Mucosa of stomach (tissue), 1 donor: ENCODE results near the gene HMGN4.

Experiments
- H3K27me3 ChIP-seq: one replicate; pipeline ENCODE4 v1.7.0; 2013; ENCODE audit warnings: mild to moderate bottlenecking, low read length; ENCODE audit not compliant: control insufficient read depth, insufficient read depth
- H3K36me3 ChIP-seq: one replicate; pipeline ENCODE4 v1.7.0; 2013; ENCODE audit warnings: low read length; ENCODE audit not compliant: control insufficient read depth, insufficient read depth
- H3K4me1 ChIP-seq: one replicate; pipeline ENCODE4 v1.7.0; 2013; ENCODE audit warnings: mild to moderate bottlenecking, low read length; ENCODE audit not compliant: control insufficient read depth, insufficient read depth
- H3K4me3 ChIP-seq: one replicate; pipeline ENCODE4 v1.7.0; 2013; ENCODE audit warnings: low read length
- H3K9ac ChIP-seq: one replicate; pipeline ENCODE4 v1.7.0; 2013; ENCODE audit warnings: mild to moderate bottlenecking, low read length, moderate library complexity
- H3K9me3 ChIP-seq: one replicate; pipeline ENCODE4 v1.7.0; 2013; ENCODE audit warnings: mild to moderate bottlenecking, low read length, moderate library complexity; ENCODE audit not compliant: control insufficient read depth
- donor health status: Pancreatic carcinoma.

The HMGN4 gene

DNA sequence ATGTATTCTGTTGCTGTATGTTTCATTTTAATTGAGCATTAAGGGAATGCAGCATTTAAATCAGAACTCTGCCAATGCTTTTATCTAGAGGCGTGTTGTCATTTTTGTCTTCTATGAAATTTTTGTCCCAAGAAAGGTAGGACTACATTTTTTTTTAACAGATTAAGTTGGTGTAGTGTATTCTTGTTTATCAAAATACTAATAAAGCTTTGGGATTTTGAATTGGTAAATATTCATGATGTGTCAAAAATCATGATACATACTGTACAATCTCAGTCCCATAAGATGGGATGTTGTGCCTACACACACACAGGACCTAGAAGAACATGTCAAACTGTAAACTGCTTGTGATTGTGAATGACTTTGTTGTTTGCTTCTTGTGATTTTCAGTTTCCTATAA, 11.2 kb upstream of the HMGN4 start:
- H3K4me3 ChIP-seq: no peak overlapping the region

DNA sequence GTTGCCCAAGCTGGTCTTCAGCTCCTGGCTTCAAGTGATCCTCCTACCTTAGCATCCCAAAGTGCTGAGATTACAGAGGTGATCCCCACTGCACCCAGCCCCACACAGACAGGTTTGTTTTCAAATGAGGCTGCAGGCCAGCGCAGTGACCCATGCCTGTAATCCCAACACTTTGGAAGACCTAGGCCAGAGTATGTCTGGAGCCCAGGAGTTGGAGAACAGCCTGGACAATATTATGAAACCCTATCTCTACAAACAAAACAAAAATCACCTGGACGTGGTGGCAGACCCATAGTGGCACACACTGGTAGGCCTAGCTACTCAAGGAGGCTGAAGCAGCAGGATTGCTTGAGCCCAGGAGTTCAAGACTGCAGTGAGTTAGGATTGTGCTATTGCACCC, 8.0 kb upstream of the HMGN4 start:
- Histone ChIP-seq H3K27me3 (no peaks in the 10 kb centered on the region), H3K9ac (no peak overlapping the region), H3K36me3 (no peaks in the 10 kb centered on the region), H3K4me3 (no peak overlapping the region), H3K4me1 (no peaks in the 10 kb centered on the region), H3K9me3 (no peaks in the 10 kb centered on the region)

More for the DNA sequence above, 11.2 kb upstream of the HMGN4 start:
- Histone ChIP-seq H3K9me3 (no peaks in the 10 kb centered on the region), H3K4me1 (no peaks in the 10 kb centered on the region), H3K9ac (no peak overlapping the region), H3K27me3 (no peaks in the 10 kb centered on the region), H3K36me3 (no peaks in the 10 kb centered on the region)

DNA sequence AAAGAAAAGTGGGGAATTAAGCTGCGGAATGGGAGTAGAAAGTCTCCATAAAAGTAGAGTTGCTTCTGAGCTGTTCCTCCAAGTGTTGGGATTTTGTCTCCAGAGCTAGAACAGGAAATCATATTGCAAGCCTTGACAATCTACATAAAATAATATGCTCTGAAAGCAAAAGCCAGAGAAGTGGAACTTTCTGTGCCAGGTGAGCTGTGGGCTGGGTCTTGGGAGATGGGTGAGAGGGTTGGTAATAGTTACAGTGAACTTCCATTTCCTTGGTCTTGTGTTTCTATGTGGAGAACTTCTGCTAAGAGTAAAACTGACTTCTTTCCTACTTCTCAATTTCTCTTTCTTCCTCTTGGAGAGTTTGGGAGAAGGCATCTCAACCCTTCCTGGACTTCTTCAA, 6.3 kb upstream of the HMGN4 start:
- peaks cover 5% of the 10 kb centered on the region for H3K4me1 ChIP-seq
- H3K9me3 ChIP-seq: no peaks in the 10 kb centered on the region
- no peaks in the 10 kb centered on the region for H3K36me3 ChIP-seq
- no peak overlapping the region for H3K9ac ChIP-seq
- H3K27me3 ChIP-seq: no peaks in the 10 kb centered on the region
- no peak overlapping the region for H3K4me3 ChIP-seq

DNA sequence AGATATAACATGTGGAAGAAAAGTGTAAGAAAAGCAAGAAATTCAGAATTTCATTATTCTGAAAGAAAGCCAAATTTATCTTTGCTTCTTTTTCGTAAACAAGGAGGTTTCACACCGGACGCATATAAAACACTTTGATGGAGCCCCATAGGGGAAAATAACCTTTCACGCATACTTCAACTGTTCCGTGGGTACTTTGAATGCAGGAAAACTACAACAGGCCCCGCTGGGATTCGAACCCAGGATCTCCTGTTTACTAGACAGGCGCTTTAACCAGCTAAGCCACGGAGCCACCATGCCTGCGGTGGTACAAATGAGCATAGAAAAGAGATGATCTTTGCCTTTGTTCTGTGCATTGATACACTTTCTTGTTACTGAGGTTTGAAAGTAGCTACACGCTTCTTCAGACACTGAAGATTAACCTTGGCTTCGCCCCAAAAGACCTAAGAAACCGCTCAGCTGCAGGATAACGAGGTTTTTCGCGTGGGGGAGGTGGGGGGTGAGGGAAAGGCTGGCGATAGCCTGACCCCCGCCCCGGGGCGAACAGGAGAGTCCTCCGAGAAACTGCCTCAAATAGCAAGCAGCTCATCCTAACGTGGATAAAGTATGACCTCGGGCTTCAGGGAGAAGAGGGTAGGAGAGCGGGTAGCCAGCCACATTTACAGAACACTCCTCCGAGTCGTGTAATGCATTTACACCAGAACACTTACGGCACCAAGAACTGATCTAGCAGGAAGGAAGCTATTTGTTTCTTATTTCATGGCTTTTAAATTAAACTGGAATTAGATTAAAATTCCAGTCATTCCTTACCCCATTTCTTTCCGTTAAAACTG, 5.3 kb upstream of the HMGN4 start:
- H3K9me3 ChIP-seq: no peaks in the 10 kb centered on the region
- H3K4me1 ChIP-seq: peaks cover 7% of the 10 kb centered on the region
- peak overlapping the region; percentile 69 for H3K9ac ChIP-seq
- no peaks in the 10 kb centered on the region for H3K36me3 ChIP-seq
- H3K4me3 ChIP-seq: peak overlapping the region; percentile 12
- no peaks in the 10 kb centered on the region for H3K27me3 ChIP-seq

DNA sequence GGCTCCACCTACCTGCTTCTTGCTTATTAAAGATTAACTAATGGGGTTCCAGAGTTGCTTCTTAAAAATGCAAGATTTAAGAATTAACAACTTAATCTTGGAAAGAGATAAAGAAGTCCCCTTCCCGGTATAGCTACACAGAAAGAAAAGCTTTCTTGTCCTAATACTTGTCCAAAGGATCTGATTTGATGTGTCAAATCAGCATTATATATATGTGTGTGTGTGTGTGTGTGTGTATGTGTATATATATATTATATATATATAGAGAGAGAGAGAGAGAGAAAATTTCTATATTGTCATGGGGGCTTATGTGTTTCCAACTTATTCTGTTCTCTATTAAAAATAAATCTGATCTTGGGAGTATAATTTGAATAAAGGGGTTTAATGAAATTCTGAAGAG, 4.6 kb upstream of the HMGN4 start:
- H3K4me1 ChIP-seq: peaks cover 8% of the 10 kb centered on the region
- H3K36me3 ChIP-seq: no peaks in the 10 kb centered on the region
- H3K9ac ChIP-seq: peak overlapping the region; percentile 69
- H3K9me3 ChIP-seq: no peaks in the 10 kb centered on the region
- no peaks in the 10 kb centered on the region for H3K27me3 ChIP-seq
- H3K4me3 ChIP-seq: no peak overlapping the region

DNA sequence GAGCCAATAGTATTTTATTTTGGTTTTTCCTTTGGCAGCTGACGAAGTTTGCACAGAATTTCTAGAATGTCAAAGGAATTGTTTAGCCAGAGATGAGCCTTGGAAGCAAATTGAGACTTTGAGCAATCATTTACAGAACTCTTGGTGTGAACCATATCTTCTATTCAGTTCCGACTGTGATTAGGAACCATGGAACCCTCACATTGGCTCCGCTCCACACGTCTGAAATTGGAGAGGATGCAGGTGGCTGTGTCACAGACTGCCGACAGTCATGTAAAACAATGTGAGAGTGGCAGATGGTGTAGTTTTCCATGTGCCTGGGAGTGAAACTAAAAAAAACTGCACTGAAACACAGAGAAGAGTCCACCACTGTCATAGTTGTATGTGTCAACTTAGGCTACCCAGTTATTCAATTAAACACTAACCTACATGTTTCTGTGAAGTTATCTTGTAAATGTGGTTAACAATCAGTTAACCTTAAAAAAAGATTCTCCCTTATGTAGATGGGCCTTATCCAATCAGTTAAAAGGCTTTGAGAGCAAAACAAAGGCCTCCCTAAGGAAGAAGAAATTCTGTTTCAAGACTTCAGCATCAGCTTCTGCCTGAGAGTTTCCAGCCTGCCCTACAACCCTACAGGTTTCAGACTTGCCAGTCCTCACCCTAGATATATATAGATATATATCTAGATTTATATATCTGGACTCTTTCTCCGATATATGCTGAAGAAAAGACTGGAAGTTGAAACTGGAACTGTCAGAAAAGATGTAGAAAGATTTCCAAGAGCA, 3.3 kb upstream of the HMGN4 start:
- H3K27me3 ChIP-seq: no peaks in the 10 kb centered on the region
- H3K9ac ChIP-seq: no peak overlapping the region
- no peak overlapping the region for H3K4me3 ChIP-seq
- no peaks in the 10 kb centered on the region for H3K36me3 ChIP-seq
- H3K9me3 ChIP-seq: no peaks in the 10 kb centered on the region
- H3K4me1 ChIP-seq: peaks cover 15% of the 10 kb centered on the region

DNA sequence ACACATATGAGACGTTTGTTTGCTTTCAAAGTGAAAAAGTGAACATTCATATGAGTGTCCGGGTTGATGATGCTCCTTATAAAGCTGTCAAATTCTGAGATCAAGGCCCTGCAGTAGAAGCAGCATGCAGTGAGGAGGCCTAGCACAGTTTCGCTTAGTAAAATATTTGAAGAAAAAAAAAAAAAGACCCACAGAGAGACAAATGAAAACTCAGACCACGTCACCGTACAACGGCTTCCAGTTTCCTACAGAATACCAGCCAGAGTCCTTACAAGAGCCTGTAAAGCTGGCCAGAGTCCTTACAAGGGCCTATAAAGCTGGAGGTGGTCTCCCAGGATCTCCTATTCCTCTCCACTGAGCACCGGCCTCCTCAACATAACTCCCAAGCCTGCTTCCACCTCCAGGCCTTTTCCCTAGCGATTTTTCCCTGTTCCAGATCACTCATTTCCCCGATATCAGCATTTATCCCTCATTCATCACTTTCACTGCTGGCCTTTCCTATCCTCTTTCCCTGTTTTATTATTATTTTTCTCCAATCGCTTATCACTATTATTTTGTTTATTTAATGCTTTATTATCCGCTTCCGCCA, 1.5 kb upstream of the HMGN4 start:
- no peaks in the 10 kb centered on the region for H3K27me3 ChIP-seq
- no peaks in the 10 kb centered on the region for H3K9me3 ChIP-seq
- peak overlapping the region; percentile 71 for H3K4me3 ChIP-seq
- peaks cover 15% of the 10 kb centered on the region for H3K4me1 ChIP-seq
- H3K9ac ChIP-seq: peak overlapping the region; percentile 96
- no peaks in the 10 kb centered on the region for H3K36me3 ChIP-seq

DNA sequence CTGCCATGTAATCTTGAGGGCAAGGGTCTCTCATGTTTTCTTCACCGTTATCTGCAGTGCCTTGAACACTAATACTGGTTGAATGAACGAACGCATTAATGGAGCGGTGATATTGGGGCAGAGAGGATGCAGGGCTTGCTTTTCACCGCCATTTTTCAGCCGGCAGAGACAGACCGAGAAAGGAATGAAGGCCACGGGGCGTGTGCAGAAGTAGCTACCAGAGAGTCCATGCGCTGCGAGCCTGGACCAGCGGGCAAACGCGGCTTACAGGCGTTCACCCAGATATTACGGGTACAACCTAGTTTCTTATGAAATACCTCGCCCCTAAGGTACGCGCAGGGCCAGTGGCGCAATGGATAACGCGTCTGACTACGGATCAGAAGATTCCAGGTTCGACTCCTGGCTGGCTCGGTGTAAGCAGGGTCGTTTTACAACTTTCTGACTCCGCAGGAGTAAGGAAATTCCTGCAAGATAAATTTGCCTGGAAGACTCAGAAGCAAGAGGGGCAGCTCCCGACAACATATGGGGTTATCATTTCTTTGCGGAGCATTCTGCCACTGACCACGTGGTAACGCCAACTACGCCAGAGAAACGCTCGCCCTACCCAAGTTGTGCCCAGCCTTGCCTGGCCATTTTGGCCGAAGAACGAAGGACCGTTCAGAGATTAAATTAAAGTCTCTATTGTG, 863 bp upstream of the HMGN4 start:
- H3K4me3 ChIP-seq: peak overlapping the region; percentile 71
- H3K9ac ChIP-seq: peak overlapping the region; percentile 96
- H3K9me3 ChIP-seq: no peaks in the 10 kb centered on the region
- no peaks in the 10 kb centered on the region for H3K27me3 ChIP-seq
- H3K36me3 ChIP-seq: no peaks in the 10 kb centered on the region
- peaks cover 15% of the 10 kb centered on the region for H3K4me1 ChIP-seq

DNA sequence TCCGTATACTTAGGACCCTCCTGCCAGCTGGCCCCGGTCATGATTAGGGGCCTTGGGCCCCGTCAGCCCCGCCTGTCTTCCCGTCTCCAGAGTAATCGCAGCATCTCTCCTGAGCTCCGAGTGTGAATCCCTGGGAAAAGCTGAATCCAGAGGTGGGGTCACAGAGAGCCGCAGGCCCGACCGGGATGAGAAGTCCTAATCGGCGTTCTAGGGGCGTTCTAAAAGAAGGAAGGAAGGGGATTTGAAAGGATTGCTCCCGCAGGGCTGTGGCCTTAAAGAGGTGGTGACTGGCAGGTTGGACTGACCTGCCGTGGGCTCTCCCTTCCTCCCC, 371 bp downstream of the HMGN4 start:
- peaks cover 15% of the 10 kb centered on the region for H3K4me1 ChIP-seq
- H3K36me3 ChIP-seq: no peaks in the 10 kb centered on the region

DNA sequence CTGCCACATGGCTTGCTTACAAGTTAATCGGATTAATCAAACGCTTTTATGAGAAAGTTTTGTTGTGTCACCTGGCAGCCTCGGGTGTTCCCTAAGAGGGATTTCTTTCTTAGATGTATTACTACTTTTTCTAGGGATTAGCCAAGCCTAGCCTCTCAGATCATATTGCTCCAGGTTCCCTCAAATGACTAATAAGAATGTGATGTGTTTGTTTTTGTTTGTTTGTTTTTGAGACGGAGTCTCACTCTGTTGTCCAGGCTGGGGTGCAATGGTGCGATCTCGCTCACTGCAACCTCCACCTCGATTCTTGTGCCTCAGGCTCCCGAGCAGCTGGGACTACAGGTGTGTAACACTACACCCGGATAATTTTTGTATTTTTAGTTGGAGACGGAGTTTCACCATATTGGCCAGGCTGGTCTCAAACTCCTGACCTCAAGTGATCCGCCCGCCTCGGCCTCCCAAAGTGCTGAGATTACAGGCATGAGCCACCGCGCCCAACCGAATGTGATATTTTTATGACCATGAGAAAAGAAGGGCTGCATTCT, 977 bp downstream of the HMGN4 start:
- Histone ChIP-seq H3K4me3 (peak overlapping the region; percentile 71), H3K36me3 (no peaks in the 10 kb centered on the region), H3K27me3 (no peaks in the 10 kb centered on the region), H3K4me1 (peaks cover 15% of the 10 kb centered on the region), H3K9me3 (no peaks in the 10 kb centered on the region), H3K9ac (peak overlapping the region; percentile 96)

More for the DNA sequence above, 371 bp downstream of the HMGN4 start:
- Histone ChIP-seq H3K9me3 (no peaks in the 10 kb centered on the region), H3K4me3 (peak overlapping the region; percentile 71), H3K27me3 (no peaks in the 10 kb centered on the region), H3K9ac (peak overlapping the region; percentile 96)

DNA sequence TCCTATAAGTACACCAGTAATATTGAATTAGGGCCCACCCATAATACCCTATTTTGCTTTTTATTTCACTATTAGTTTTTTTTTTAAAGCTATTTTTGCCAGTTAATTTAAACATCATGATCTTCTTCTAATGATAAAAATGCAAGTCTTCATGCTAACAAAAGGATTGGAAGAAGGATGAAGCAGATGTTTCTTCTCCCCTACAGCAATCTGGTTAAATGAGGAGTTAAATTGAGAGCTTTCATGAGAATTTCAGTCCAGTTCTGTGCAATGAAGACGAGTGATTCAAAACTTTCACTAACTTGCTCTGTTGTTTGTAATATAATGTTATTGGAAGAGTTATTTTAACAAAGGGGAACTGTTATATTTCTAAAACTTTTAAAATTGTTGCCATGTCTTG, 3.4 kb downstream of the HMGN4 start:
- Histone ChIP-seq H3K4me3 (no peak overlapping the region), H3K36me3 (no peaks in the 10 kb centered on the region), H3K9me3 (no peaks in the 10 kb centered on the region), H3K9ac (no peak overlapping the region), H3K4me1 (peaks cover 13% of the 10 kb centered on the region), H3K27me3 (no peaks in the 10 kb centered on the region)
